Measurements from ENCODE around the gene C17orf107.

- no peak for TF ChIP-seq CTCF (IDR thresholded peaks at IDR 0.05; ENCODE audit: low read depth, low read length)
- no peak for TF ChIP-seq EZH2phosphoT487 (IDR thresholded peaks at IDR 0.05; ENCODE audit: low read depth)
Measured at GRCh38 chr17:4950746-4951204, 51.4 kb downstream of the C17orf107 start, which contains the start of gene ENO3.
